Measurements from ENCODE around the gene FCGR1A.
"Not testable (repeated sequence)": the region's sequence is repeated elsewhere in the genome, so short reads cannot be mapped to it uniquely, and the experiment has no call there.

Gene FCGR1A

GRCh38 chr1:149782600-149782999 lies at the start of gene FCGR1A:
FCGR1A (plus strand) TSS chr1:149782694; CDS start chr1:149782744, 50 bp downstream.
- DNase-seq (ENCODE audit: low spot score): not testable (repeated sequence)

DNA sequence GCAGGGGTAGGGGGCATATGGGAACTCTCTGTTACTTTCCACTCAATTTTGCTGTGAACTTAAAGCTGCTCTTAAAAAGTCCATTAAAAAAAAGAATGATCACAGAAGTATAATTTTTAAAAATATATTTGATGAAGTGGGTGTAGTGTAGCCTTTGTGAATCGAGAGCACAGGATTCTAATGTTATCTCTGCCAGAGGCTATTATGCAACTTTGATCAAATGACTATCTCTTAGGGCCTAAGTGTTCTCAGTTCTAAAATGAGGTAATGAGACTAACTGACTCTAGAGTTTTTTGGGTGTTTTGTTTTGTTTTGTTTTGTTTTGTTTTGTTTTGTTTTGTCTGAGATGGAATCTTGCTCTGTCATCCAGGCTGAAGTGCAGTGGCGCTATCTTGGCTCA lies 49.7 kb upstream of the FCGR1A start:
- not testable (repeated sequence) for DNase-seq (ENCODE audit: low spot score)

DNA sequence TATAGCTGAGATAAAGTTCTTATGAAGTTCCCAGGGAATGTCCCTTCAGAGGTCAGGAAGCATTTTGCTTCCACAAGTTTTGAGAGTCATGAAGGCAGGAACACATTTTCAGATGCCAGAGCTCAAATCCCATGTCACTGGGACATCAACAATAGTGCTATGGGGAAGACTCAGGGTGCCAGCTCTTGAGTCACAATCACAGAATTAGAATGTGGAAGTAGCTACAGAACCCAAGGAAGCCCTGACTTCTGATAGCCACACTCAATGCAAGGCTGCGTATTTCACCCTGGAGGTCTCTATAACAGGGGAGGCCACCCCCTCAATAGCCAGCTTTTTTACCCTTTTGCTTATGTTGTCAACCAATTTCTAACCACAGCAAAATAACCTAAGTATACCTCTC lies 47.8 kb upstream of the FCGR1A start:
- not testable (repeated sequence) for DNase-seq (ENCODE audit: low spot score)

- peak; percentile 78 for DNase-seq (ENCODE audit: low spot score)
Observed at GRCh38 chr1:149740148-149740581, 42.3 kb upstream of the FCGR1A start.

DNA sequence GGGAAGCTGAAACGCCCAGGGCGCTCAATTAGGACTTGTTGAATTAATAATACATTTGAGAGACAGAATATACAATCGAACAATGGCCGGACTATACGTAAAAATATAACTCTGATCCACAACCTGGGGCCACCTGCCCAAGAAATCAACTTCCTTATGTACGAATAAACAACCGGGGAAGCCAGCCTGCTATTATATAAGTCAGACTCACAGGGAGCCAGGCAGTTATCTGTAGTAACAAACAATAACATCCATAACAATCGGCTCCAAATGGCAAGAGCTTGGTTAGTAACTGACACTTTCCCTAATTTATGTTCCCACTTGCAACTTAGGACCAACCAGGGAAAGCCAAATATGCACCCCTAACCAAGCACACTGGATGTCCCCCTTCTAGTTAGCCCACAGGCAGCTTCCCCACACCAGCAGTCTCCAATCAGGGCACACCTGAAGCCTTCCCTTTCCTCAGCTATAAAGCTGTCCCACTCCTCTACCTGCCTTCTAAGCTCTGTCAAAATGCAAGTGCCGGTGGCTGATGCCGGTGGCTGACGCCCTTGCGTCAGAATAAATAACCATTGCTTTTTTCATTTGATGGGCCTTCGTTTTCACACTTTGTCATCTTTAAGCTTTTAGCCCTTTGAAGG lies 41.8 kb upstream of the FCGR1A start:
- not testable (repeated sequence) for DNase-seq (ENCODE audit: low spot score)

- DNase-seq (ENCODE audit: low spot score): not testable (repeated sequence)
Observed at GRCh38 chr1:149741914-149742313, 40.6 kb upstream of the FCGR1A start.

DNA sequence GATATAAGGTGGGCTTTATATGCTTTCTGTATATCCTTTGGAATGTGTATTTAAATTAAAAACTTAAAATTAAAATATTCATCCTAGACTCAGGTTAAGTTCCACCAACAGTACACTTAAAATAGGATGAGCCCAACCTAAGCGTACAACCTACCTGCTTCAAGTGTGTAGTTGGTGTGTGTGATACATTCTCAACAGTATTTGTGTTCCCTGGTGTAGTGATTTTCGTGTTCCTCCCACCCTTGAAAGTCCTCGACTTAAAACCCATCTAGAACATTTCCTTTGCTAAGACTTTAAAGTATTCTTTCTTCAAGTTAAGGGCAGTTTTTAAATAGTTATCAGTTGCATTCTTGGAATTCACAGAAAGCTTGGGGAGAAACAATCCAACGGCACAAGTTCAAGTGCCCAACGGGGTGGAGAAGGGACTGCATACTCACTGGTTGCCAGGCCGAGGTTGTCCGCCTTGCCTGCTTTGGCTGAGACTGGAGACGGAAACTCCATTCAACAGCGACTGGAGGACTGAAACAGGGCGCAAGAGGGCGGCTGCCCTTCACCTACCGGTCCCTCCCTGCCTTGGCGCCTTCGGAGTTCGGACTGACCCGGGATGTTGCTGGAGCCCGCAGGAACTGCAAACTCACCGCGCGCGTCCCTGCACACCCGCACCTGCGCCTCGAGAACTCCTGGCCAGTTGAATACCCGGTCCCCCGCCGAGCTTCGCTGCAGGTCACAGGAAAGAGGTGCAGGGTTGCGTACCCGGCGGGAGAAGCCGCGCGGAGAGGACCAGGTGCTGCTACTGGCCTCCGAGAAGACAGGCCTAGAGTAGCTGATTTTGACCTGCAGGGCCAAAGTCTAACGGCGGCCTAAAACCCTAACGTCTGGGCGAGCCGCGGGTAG lies 35.8 kb upstream of the FCGR1A start:
- DNase-seq (ENCODE audit: low spot score): not testable (repeated sequence)

DNA sequence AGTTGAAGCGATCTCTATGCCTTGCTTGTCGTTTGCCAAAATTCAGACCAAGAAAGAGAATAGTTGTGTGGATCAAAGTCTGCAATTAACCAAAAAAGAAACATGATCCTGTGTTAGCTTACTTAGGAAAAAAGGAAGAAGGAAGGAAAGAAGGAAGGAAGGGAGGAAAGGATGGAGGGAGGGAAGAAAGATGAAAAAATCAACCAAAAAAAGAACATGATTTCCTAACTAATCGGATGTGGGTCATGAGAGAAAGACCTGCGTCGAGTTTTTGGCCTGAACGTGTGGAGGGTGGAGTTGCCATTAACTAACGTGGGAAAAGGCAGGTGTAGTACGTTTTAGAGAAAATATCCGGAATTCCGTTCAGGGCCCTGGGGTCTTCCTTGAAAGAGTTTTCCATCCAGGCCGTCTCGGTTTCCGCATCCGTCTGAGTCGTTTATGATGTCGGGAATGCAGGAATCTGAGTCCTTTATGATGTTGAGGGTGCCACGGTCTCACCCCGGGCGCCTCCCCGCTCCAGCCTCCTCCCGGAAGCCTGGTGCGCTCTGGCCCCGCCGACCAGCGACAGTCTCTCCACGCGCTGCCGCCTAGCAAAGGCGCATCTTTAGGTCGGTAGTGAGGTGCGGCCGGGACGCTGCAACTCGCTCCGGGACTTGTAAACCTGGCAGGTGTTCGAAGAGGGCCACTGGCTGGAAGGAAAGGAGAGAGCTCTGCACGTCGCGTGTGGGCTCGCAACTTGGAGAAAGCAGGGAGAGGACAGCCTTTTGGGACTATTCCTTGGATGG lies 34.9 kb upstream of the FCGR1A start:
- DNase-seq (ENCODE audit: low spot score): not testable (repeated sequence)

GRCh38 chr1:149748144-149748500 lies 34.4 kb upstream of the FCGR1A start:
- DNase-seq (ENCODE audit: low spot score): not testable (repeated sequence)

DNA sequence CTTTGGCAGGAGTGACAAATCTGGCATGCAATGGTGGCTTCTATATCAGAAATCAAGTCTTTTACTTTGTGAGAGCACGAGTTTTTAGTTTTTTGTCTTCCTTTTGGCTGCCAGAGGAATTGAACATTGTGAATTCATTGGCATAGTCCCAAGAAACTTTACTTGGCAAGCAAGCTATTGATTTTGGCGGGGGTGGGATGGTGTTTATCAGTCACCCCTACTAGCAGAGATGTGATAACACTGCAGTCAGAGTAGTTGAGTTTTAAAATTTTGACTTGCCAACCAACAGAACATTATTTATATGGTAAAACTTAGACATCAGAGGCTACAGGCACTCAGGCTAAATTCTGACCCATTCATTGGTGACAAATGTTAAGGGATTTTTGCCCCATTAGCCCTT lies 31.9 kb upstream of the FCGR1A start:
- DNase-seq (ENCODE audit: low spot score): not testable (repeated sequence)

- not testable (repeated sequence) for DNase-seq (ENCODE audit: low spot score)
Observed at GRCh38 chr1:149752186-149752585, 30.3 kb upstream of the FCGR1A start.

DNA sequence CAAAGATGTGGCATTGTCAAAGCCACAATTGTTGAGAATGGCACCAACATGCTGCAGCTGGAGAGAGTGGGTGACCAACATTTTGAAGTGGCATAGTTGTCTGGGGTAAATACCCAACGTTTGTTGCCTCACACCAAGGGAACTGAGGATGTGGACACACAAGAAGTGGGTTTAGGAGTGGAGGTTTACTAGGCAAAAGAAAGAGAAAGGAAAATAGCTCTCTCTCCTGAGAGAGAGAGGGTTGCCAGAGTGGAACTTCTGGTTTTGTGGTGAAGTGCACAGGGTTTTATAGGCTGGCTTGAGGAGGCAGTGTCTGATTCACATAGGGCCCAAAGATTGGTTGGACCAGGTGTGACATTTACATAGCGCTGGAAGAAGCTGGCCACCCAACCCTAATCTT lies 29.0 kb upstream of the FCGR1A start:
- not testable (repeated sequence) for DNase-seq (ENCODE audit: low spot score)

DNA sequence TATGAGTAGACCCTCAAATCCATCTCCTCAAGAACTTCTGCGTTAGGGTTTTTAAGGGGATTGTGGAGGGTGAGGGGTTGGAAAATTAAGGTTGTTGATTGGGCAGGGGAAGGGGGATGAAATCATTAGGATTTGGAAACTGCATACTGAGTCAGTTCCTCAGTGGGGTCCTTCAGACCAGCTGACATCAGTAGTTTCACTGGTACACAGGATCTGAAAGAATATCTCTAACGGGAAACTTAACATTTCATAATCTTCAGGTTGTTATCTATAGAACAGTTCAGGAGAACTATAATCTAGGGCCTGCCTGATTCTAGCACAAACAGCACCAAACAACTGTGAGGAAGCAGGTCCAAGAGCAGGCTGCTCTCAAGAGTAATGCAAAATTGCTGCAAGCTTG lies 27.2 kb upstream of the FCGR1A start:
- not testable (repeated sequence) for DNase-seq (ENCODE audit: low spot score)

DNA sequence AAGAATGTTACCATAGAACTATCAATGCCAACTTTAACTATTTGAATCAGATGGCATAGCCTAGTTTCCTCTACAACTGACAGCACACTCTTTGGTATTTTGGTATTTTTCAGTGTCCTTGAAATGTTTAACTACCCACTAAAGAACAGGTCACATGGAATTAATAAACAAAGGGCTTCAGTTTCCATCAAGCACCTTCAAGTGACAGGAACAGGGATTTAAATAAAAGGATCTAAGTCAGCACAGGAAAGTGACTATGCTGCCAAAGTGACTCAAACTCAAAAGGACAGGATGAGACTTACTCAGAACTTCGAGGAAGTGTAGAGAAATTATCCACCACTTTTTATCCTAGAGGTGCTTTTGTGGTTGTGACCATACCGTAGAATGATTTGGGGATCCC lies 20.2 kb upstream of the FCGR1A start:
- peak; percentile 5 for DNase-seq (ENCODE audit: low spot score)

DNA sequence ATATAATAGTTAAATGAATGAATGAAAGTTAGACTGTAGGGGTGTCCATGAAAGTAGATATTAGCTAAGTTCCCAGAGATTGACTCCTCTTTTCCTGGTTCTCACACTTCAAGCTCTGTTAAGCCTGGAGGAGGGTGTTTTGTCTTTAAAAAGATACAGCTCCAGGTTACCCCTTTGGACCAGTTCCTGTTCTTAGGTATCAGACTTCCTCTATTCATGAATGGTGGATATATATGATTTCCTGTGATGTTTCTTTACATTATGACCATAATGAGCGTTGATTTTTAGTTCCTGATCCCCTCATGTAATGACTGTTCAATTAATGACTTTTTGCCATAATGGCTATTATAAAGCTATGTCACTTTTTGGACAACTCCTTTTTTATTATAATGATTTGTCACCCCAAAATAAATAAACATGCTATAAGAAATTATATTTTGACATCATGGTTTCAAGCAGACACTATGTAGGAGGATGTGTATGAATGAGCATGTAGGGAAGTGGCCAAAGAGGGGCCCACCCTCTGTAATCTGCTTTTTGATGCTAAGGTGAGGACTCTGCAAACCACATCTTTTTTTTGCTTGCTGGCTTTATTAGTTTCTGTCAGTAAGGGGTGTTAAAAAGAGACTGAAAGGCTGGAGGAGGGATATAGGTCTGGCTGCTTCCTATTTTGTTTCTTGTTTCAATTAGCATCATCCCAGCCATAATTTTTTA lies 18.2 kb upstream of the FCGR1A start:
- DNase-seq (ENCODE audit: low spot score): not testable (repeated sequence)

GRCh38 chr1:149766241-149766640 lies 16.3 kb upstream of the FCGR1A start:
- DNase-seq (ENCODE audit: low spot score): not testable (repeated sequence)

DNA sequence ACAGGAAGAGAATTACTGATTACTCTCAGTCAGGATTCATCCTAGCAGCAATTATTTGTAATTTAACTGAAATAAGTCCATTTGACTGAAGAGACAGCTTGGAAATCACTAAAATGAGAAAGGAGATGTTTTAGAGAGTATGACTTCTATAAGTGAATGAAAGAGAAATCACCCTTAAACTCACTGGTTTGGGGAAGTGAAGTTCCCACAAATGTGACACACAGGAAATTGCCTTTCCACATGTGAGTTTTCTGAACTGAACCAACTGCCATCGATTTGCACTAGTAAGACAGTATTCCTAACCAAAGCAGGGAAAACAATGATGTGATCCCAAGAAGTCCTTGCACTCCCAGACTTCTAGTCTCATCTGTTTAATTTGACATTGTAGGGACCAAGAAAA lies 13.3 kb upstream of the FCGR1A start:
- DNase-seq (ENCODE audit: low spot score): not testable (repeated sequence)

- DNase-seq (ENCODE audit: low spot score): peak; percentile 31
Observed at GRCh38 chr1:149770661-149771060, 11.8 kb upstream of the FCGR1A start.

DNA sequence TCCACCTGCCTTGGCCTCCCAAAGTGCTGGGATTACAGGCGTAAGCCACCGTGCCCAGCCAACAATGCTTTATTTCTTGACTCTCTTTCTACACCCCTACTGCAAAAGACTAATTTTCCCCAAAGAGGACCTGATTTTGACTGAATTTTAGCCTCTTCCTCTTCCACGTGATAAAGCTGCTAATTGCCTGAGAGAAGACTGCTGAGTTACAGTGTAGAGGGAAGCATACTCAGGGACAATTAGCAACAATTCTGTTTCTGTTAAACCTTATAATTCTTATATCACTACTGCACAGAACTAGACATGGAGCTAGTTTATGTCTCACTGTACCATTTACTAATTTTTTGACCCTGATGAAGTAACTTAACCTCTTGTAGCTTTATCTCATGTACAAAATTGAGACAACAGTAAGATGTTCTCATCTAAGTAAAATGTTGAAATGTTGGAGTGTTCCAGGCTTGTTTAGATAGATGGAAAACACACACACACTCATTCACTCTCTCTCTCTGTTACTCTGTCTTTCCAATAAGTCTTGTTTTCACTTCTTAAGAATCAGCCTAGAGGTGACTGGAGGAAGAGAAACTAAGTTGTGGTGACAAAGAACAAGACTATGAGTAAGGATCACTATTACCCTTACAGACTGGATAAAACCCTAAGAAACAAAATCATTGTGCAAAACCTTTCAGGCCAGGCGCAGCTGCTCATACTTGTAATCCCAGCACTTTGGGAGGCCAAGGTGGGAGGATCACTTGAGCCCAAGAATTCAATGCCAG lies 10.7 kb upstream of the FCGR1A start:
- not testable (repeated sequence) for DNase-seq (ENCODE audit: low spot score)

- peak; percentile 11 for DNase-seq (ENCODE audit: low spot score)
Observed at GRCh38 chr1:149775510-149776147, 6.9 kb upstream of the FCGR1A start.

Measured in activated CD4-positive, alpha-beta T cell treated with anti-CD3 and anti-CD28 coated beads, Interleukin-2, Interleukin-4, amounts not matched to agents 100 ng/mL and 50 ng/mL, durations not matched to agents 16 hours and 8 hours (primary cell).